Measurements from ENCODE around the gene TMEM87A.

DNA sequence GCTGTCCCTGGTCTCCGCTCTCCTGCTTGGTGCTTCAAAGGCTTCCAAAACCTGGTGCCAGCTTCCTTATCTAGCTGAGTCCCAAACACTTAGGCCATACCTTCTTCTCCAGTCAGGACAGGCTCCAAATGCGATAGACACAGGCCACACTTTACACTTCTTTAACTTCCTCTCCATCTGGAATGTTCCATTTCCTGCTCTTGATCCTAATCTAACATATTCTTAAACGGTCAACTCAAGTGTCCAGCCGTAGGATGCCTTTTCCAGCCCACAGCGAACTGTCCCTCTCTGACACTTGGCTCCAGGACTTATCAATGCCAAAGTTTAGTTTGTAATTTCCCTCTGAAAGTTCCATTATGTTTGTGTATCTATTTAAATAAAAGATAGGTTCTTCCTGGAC, 97.6 kb downstream of the TMEM87A start:
- TF ChIP-seq, protein P1, sequence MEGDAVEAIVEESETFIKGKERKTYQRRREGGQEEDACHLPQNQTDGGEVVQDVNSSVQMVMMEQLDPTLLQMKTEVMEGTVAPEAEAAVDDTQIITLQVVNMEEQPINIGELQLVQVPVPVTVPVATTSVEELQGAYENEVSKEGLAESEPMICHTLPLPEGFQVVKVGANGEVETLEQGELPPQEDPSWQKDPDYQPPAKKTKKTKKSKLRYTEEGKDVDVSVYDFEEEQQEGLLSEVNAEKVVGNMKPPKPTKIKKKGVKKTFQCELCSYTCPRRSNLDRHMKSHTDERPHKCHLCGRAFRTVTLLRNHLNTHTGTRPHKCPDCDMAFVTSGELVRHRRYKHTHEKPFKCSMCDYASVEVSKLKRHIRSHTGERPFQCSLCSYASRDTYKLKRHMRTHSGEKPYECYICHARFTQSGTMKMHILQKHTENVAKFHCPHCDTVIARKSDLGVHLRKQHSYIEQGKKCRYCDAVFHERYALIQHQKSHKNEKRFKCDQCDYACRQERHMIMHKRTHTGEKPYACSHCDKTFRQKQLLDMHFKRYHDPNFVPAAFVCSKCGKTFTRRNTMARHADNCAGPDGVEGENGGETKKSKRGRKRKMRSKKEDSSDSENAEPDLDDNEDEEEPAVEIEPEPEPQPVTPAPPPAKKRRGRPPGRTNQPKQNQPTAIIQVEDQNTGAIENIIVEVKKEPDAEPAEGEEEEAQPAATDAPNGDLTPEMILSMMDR (IDR thresholded peaks at IDR 0.05): no peak
- TF ChIP-seq POLR2A (IDR thresholded peaks at IDR 0.05): no peak

Measured in heart left ventricle (tissue), 13 donors.